Astrocyte (in vitro differentiated cells and primary cell): ENCODE data around the gene S1PR3.

Source experiments
- EZH2 ChIP-seq: IDR thresholded peaks from 2 replicates; pipeline ENCODE4 v1.6.1; 2012; ENCODE audit warnings: mild to moderate bottlenecking, low read length, inconsistent platforms; ENCODE audit not compliant: insufficient read depth
- TF ChIP-seq, protein P1 (sequence below): IDR thresholded peaks from 2 replicates; pipeline ENCODE4 v1.5.1; 2011; ENCODE audit warnings: low read depth, mild to moderate bottlenecking, inconsistent platforms, low read length, moderate library complexity; ENCODE audit not compliant: insufficient read depth

DNA sequence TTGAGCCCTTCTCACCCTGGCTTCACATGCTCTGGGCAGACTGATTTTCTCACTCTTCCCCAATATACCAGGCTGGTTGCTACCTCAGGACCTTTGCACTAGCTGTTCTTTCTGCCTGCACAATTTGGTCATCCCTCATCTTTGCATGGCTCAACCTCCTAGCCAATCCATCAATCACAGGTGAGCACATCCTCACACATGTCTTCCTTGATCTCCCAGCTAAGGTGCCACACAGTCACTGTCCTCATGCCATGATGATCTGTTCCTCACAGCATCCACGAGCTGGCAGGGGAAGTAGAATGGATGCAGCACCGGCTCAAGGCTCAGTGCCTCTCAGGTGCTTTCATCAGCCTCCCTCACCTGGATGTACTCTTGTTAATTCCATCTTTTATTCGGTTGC lies 30.6 kb upstream of the S1PR3 start:
- TF ChIP-seq, protein P1, sequence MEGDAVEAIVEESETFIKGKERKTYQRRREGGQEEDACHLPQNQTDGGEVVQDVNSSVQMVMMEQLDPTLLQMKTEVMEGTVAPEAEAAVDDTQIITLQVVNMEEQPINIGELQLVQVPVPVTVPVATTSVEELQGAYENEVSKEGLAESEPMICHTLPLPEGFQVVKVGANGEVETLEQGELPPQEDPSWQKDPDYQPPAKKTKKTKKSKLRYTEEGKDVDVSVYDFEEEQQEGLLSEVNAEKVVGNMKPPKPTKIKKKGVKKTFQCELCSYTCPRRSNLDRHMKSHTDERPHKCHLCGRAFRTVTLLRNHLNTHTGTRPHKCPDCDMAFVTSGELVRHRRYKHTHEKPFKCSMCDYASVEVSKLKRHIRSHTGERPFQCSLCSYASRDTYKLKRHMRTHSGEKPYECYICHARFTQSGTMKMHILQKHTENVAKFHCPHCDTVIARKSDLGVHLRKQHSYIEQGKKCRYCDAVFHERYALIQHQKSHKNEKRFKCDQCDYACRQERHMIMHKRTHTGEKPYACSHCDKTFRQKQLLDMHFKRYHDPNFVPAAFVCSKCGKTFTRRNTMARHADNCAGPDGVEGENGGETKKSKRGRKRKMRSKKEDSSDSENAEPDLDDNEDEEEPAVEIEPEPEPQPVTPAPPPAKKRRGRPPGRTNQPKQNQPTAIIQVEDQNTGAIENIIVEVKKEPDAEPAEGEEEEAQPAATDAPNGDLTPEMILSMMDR, result no peak
- no peak for TF ChIP-seq EZH2
